Activated CD8-positive, alpha-beta memory T cell treated with anti-CD3 and anti-CD28 coated beads, Interleukin-2, amount 50 U/mL, for 24 hours (primary cell): ENCODE data around the gene SAMM50.

Experiments used
- DNase-seq: peaks from one replicate; pipeline ENCODE4 v3.0.0-alpha.2; 2020; ENCODE audit errors: extremely low read depth

Gene SAMM50

DNA sequence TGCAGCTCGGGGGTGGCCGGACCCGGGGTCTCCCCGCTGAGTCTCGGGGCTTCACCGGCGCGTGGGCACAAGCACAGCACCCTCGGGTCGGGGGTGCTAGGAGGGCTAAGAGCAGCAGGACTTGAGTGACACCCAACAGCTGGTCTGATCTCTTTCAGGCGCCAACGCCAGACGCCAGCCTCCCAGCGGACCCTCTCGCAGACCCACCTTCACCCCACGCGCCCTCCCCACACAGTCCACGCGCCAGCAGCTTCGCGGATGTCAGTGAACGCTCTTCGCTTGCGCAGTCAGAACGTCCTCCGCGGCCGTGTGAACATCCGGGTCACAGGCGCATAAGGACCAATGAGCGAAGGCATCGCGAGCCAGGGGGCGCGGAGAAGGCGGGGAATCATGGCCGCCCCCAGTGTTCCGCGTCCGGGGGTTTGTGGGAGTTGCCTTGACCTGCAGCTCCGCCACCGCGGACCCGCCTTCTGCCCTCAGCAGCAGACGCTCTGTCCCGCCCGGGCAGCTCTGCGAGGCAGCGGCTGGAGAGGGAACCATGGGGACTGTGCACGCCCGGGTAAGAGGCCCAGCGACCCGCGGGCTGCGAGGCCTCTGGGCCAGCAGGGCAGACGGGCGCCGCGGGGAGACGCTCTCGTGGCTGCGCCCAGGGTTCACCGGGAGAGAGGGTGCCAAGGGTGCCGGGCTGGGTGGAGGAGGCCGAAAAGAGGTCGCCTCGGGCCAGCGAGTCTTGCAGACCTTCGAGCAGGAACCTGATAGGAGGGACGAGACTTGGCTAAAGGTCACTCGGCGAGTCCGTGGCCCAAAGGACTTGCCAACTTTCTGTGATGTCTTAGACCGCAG is at the start of gene SAMM50:
SAMM50 (plus strand) TSS at position 403 of the 843 bp plus-strand sequence; CDS start at position 539, 136 bp downstream.
- peak; percentile 84 for DNase-seq

DNA sequence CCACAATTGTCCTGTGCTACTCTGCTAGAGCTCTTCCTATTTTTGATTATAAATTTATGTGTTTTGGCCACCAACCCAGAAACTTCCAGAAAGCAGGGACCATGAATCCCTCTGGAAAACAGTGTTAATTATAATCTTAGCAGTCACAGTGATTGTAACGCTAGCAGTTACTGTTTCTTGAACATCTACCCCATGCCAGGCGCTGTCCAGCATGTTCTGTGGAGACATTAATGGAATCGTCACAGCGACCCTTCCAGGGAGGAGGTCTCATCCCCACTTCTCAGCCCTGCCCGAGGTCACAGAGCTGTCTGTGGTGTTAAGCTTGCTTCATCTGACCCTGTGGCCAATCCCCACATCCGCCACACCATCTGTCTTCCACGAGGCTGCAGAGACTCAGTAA is 49.6 kb upstream of the SAMM50 start:
- no peak for DNase-seq

DNA sequence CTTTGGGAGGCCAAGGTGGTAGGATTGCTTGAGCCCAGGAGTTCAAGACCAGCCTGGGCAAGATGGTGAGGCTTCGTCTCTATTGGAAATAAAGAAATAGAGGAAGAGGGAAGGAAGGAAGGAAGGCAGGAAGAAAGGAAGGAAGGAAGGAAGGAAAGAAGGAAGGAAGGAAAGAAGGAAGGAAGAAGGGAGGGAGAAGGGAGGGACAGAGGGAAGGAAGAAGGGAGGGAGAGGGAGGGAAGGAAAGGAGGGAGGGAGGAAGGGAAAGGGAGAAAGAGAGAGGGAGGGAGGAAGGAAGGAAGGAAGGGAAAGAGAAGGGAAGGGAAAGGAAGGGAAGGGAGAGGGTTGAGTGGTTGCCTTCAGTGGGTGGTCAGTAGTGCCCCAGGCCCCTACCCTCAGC is 45.5 kb upstream of the SAMM50 start:
- no peak for DNase-seq

DNA sequence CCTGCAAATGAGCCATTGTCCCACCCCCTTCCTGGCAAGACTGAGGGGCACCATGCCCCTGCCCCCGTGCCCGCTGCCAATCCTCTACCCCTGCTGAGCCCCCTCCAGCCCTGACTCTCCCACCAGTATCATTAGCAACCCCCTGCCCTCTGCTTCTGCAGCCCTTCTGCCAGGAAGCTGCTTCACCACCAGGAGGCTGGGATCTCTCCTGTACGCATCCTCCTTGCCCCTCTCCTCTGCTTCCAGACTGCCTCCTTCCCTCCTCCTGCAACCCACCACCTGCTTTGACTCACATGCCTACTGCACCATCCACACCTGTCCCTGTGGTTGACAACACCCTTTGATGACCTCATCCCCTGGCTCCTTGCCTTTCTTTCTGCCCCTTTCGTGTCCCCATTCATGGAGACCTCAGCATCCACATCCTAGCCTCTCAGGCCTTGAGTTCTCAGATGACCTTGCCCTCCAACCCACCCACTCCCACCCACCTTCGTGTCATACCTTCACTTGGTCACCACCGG is 45.0 kb upstream of the SAMM50 start:
- DNase-seq: no peak

DNA sequence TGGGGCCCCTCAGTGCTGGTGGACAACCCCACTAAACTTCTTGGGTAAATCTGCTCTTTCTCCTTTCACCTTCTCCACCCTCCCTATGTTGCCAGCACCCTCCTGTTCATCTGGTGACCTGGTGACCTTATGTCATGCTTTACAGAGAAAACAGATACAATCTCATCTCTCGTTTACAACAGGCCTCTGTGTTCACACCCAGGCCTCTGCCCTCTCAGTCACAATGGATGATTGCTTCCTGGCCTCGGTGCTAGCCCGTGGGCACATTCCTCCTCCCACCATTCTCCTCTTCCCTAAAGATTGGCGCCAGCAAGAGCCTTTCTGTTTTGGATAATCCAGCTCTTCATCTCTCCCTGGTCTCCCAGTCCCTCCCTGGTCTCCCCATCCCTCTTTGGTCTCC is 43.9 kb upstream of the SAMM50 start:
- no peak for DNase-seq

DNA sequence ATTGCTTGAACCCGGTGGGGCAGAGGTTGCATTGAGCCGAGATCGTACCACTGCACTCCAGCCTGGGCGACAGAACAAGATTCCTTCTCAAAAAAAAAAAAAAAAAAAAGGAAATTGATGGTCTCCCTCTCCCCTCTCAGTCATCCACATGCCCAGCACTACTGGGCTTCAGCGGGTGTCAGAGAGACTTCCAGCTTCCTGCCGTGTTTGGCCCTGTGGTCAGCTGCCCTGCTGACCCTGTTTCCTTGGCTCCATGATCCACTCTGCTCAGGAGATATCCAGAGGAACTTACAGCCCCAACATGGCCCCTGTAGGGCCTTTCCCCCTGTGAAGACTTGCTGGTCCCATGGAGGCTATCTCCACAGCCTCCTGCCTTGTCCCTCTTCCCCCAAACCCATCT is 37.7 kb upstream of the SAMM50 start:
- no peak for DNase-seq

DNA sequence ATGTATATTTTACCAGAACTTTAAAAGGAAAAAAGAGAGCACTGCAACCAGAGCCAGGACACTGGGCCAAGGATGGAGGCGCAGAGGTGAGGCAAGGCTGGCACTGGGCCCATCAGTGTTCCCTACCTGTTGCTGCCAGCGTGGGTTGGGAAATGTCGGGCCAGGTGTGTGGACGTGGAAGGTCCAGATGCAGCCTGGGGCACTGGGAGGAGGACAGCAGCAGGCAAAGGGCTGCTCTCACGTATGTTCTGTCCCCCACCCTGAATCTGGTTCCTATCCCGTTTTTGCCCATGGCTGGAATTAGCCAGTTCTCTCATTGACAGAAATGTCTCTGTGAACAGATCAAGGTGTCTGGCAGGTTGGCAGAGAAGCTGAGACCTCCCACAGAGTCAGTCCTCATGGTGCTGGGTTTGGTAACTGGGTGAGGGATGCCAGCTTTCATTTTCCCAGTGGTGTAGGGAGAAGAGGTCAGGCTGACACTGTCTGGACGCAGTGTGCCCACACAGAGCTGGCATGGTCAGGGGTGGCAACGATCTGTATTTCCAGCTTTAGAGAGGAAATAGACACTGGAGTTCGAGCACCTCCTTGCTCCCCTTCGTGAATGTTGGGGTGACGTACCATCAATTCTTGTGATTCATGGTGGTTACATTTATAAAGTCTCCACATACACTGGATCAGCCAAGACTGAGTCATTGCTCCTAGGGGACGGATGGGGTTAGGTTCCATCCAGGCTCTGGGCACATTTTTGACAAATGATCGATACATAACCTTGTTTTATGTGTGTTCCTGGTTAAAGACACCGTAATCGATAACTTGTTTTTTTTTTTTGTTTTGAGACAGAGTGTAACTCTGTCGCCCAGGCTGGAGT is 35.9 kb upstream of the SAMM50 start:
- no peak for DNase-seq

DNA sequence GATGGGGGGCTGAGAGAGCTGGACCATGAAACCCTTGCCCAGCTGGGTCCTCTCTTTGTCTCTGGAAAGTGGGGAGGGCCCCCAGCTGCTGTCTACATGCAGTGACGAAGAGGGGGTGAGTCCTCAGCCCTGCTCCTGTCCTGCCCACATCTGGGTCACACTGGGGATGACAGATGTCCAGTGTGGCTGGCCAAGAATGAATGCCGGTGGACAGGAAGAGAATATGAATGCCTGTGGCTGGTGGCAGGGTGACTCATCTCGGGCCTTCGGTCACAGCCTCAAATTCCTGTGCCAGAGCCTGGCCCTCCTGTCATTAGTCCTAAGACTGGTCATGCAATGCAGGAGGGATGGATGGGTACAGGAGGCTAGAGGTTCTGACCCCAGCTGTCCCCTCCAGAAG is 33.9 kb upstream of the SAMM50 start:
- DNase-seq: no peak

DNA sequence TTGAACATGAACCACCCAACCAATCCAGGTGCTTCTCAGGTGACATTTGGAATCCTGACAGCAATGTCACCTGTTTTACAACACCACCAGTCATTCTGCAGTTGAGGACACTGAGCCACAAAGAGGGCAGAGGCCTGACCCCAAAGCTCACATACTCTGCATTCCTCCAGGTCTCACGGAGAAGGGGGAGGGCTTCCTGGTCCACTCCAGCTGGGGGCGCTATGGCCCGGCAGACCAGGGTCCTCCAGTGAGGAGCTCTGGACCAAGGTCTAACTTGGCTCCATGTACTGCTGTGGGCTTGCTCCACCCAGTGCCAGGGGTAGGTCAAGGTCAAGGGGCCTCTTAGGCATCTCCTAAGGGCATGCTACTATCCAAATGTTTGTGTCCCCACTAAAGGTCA is 33.1 kb upstream of the SAMM50 start:
- DNase-seq: no peak

DNA sequence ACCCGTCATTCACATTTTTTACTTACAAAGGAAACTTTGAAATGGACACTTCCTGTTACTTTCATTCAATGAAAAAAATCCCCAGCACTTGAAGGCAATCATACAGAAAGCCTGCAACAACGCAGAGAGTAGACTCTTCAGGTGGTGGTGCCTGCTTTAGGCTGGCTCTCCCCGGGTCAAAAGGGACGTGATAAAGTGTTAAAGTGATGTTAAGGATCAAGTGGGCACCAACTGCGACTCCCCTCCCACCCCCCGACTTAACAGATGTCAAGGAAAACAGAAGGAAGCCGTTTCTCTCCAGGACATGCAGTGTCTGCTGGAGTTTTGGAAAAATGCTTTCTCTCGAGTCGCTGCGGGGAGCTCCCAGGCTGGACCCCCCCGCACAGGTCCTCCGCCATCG is 32.1 kb upstream of the SAMM50 start:
- no peak for DNase-seq

DNA sequence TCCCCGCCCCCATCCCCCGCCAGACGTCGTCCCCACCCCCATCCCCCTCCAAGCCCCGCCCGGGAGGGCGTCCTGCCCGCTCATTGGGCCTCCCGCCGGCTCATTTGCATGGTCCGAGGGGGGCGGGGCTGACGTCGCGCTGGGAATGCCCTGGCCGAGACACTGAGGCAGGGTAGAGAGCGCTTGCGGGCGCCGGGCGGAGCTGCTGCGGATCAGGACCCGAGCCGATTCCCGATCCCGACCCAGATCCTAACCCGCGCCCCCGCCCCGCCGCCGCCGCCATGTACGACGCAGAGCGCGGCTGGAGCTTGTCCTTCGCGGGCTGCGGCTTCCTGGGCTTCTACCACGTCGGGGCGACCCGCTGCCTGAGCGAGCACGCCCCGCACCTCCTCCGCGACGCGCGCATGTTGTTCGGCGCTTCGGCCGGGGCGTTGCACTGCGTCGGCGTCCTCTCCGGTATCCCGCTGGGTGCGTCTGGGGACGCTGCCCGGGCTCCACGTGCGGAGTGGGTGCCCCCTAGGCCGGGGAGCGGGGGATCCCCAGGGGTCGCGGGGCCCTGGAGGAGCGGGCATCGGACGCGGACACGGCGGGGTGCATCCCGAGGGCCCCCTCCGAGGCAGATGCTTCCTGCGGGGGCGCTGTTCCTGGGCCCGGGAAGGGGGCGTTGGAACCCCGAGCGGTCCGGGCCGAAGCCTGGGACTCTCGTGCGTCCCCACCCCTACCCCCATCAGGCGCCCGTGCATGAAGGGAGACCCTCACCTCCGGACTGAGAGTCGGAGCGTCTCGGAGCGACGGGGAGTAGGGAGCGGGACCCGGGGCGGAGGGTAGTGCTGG is 31.4 kb upstream of the SAMM50 start, which contains the start of gene PNPLA3:
PNPLA3 (plus strand) TSS at position 175 of the 834 bp plus-strand sequence; CDS start at position 282, 107 bp downstream.
- DNase-seq: peak; percentile 46

DNA sequence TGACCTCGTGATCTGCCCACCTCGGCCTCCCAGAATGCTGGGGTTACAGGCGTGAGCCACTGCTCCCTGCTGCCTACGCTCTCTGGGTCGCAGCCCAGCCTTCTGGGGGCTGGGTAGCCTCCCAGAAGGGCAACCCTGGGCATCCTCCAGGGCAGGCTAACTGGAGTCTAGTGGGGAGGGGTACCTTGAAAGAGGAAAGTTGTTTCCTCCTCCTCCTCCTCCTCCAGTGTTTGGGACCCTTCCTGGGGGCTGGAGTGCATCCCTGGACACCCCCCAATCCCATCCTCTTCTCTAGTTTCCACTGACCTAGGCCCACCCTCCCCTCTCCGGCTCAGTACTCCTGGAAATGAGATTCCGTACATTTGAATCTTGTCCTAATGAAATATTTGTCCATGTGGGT is 30.4 kb upstream of the SAMM50 start:
- no peak for DNase-seq

DNA sequence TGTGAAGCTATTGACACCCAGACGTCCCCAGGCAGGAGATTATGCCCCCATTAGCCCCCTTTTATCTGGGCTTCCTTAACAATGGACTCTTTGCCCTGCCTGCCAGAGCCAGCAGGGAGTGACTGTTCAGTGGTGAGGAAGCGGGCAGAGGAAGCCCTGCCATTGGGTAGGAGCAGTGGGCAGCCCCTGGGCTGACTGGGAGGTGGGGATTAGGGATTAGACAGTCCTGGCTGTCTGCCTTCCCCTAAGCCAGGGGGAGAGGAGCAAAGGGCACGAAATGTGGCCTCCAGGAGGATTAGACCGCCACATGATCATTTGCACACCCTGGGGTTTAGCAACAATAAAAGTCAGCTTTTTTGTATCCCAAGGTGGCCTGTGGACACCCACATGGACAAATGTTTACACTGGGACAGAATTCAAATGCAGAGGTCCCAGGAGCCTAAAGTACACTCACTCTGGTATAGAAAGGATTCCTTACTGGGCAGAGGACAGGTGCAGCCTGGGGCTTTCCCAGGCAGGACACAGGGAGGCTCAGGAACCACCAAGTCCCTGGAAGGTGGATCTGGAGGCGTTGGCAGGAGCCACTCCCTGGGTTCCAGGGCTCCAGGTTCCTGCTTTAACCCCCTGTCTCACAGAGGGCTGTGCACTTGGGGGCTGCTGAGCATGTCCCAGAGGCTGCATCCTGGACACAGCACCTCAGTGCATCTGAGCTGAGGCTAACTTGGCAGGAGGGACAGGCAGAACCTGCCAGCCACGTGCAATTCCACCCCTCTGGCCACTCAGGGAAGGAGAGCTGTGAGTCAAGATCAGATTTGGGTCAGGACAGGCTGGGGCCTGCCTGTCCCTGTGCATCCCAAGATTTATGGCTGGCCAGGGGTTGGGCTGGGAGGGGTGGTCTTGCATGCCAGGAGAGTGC is 29.6 kb upstream of the SAMM50 start:
- no peak for DNase-seq

DNA sequence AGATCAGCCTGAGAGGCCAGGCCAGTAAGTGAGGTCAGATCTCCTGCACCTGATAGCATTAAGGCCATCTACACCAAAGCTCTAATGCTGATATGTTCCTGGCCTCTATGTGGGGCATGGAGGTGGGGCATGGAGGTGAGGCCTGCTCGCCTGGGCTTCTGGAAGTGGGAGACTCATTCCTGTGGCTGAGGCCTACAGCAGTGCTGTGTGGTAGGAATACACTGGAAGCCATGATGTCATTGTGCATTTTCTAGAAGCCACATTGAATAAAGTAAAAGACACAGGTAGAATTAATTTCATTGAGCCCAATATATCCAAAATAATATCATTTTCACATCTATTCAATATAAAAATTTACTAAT is 28.9 kb upstream of the SAMM50 start:
- no peak for DNase-seq

DNA sequence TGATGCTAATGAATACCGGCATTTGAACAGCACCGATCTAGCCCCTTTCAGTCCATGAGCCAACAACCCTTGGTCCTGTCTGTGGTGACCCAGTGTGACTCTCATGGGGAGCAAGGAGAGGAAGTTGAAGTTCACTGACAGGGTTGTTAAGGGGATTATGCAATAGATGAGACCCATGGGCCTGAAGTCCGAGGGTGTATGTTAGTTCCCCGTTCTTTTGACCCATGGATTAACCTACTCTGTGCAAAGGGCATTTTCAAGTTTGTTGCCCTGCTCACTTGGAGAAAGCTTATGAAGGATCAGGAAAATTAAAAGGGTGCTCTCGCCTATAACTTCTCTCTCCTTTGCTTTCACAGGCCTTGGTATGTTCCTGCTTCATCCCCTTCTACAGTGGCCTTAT is 26.8 kb upstream of the SAMM50 start:
- no peak for DNase-seq

DNA sequence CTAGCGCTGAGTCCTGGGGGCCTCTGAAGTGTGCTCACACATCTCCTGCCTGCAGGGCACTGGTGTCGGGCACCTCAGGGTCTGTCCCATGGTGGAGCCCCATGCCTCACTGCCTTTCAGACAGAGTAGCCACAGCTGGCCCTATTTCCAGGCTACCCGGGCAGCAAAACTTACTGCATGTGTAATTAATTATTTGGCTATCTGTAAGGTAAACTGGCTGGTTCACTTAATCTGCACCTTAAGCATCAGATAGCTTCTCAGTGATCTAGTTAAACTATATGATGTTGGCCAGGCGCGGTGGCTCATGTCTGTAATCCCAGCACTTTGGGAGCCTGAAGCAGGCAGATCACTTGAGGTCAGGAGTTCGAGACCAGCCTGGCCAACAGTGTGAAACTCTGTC is 26.3 kb upstream of the SAMM50 start:
- DNase-seq: no peak

DNA sequence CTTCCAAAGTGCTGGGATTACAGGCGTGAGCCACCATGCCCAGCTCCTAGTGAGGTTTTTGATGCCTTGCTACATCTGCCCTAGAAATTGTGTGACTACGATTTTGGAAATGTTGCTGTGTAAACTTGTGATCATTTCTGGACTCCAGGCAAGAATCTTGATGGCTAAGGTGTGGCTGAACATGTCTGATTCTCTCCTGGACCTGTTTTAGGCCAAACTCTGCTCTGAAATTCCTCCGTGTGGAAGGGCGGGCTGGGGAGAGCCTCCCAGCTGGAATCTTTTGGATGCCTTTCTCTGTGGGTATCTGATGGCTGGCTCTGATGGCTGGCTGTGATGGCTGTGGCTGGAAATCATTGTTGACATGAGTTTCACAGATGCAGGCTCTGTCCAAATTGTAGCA is 23.5 kb upstream of the SAMM50 start:
- DNase-seq: no peak

DNA sequence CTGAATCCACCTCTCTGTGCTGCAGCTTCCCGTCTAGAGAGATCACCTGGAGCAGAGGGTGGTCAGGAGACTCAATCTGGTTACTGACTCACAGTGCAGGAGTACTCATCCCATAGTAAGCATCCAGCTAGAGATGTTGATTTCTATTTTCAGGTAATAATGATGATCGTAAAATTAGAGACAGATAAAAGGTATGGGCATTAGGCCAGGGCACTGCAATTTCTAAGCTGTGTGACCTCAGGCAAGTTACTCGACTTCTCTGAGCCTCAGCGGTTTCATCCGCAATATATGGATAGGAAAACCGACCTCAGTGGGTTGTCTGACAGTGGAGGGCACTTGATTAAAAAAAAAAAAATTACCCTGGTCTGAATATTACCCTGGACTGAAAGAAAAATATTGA is 13.8 kb upstream of the SAMM50 start:
- DNase-seq: no peak

DNA sequence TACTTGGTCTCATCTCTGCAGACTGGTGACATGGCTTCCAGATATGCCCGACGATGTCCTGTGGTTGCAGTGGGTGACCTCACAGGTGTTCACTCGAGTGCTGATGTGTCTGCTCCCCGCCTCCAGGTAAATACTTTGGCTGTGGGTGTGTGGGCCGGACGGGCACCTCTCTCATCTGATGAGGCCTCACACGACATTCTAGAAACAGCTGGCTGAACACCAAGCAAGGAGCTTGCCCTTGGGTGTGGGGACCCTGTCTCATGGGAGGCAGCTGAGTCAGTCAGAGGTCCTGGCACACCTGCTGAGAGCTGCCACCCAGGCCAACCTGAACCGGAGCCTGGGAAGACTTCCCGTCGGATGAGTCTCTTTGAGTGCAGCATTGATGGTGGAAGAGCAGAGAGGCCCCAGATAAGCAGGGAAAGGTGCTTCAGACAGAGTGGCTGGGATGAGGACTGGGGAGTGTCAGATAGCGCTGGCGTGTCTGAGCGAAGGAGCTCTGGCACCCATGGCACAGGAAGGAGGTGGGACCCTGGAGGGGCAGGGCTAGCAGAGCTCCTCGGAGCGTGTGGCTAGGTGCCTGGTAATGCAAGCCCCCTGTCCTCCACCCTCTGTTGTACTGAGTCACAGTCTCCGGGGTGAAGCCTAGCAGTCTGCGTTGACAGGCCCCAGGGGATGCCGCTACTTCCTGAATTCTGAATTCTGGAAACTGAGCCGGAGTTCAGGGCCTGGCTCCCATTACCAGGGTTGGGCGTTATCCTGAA is 10.4 kb upstream of the SAMM50 start:
- no peak for DNase-seq
